Neural crest cell (in vitro differentiated cells): Measurements from ENCODE around the gene BMAL1. TPM values are rescaled to one million over a fixed set of nuclear protein-coding genes. Genes with fewer than 3 reads are reported as not detected.

ENCODE experiments used
- DNase-seq: peaks from one replicate; pipeline ENCODE4 v3.0.0; 2021; ENCODE audit warnings: low read depth, mixed read lengths, low spot score
- H3K27ac Mint-ChIP-seq: one replicate; pipeline ENCODE4 v1.8.0; 2021; ENCODE audit warnings: mild to moderate bottlenecking, mixed read lengths; ENCODE audit not compliant: unreplicated experiment
- H3K27me3 Mint-ChIP-seq: 2 replicates; pipeline ENCODE4 v1.8.0; 2021; ENCODE audit warnings: low read depth, mild to moderate bottlenecking, mixed read lengths
- H3K36me3 Mint-ChIP-seq: 2 replicates; pipeline ENCODE4 v1.8.0; 2021; ENCODE audit warnings: low read depth, mild to moderate bottlenecking, mixed read lengths
- H3K4me1 Mint-ChIP-seq: 2 replicates; pipeline ENCODE4 v1.8.0; 2021; ENCODE audit warnings: mixed read lengths
- H3K4me3 Mint-ChIP-seq: one replicate; pipeline ENCODE4 v1.8.0; 2021; ENCODE audit warnings: mild to moderate bottlenecking, mixed read lengths
- H3K9me3 Mint-ChIP-seq: 2 replicates; pipeline ENCODE4 v1.8.0; 2021; ENCODE audit warnings: mixed read lengths
- CTCF ChIP-seq: fragments of 200-600 bp; sonication (generic); conservative IDR thresholded peaks from 2 replicates; pipeline ENCODE4 v1.5.0; 2021; ENCODE audit warnings: antibody characterized with exemption, mild to moderate bottlenecking
- total RNA-seq: library from RNA; stranded (reverse); gene quantifications from 2 replicates; pipeline ENCODE4 v1.2.1, GENCODE V29; 2021

The BMAL1 gene
- total RNA-seq, 1 donor from 2014 or later = 5.1 TPM

GRCh38 chr11:13313005-13313819 is 35.6 kb downstream of the BMAL1 start:
- H3K36me3 Mint-ChIP-seq = no peaks in the 10 kb centered on the region
- H3K4me3 Mint-ChIP-seq = no peak overlapping the region
- peaks cover 4% of the 10 kb centered on the region for H3K9me3 Mint-ChIP-seq
- H3K27ac Mint-ChIP-seq = no peak overlapping the region
- no peaks in the 10 kb centered on the region for H3K27me3 Mint-ChIP-seq
- TF ChIP-seq CTCF = no peak
- H3K4me1 Mint-ChIP-seq = peaks cover 24% of the 10 kb centered on the region
- DNase-seq = no peak

GRCh38 chr11:13314676-13315394 is 37.2 kb downstream of the BMAL1 start:
- Mint-ChIP-seq H3K4me3 (no peak overlapping the region), H3K4me1 (peaks cover 31% of the 10 kb centered on the region), H3K27me3 (no peaks in the 10 kb centered on the region), H3K36me3 (no peaks in the 10 kb centered on the region), H3K9me3 (peaks cover 4% of the 10 kb centered on the region), H3K27ac (no peak overlapping the region)
- no peak for DNase-seq
- TF ChIP-seq CTCF = no peak

GRCh38 chr11:13315517-13316432 is 38.2 kb downstream of the BMAL1 start:
- no peaks in the 10 kb centered on the region for H3K27me3 Mint-ChIP-seq
- H3K36me3 Mint-ChIP-seq = no peaks in the 10 kb centered on the region
- peaks cover 31% of the 10 kb centered on the region for H3K4me1 Mint-ChIP-seq
- peaks cover 4% of the 10 kb centered on the region for H3K9me3 Mint-ChIP-seq
- no peak overlapping the region for H3K4me3 Mint-ChIP-seq
- peak overlapping the region; percentile 63 for H3K27ac Mint-ChIP-seq
- no peak for TF ChIP-seq CTCF
- no peak for DNase-seq

- Mint-ChIP-seq H3K4me3 (no peak overlapping the region), H3K36me3 (no peaks in the 10 kb centered on the region), H3K27ac (no peak overlapping the region), H3K27me3 (no peaks in the 10 kb centered on the region), H3K4me1 (peaks cover 31% of the 10 kb centered on the region), H3K9me3 (peaks cover 4% of the 10 kb centered on the region)
- no peak for TF ChIP-seq CTCF
- no peak for DNase-seq
Observed at GRCh38 chr11:13316528-13316961, 39.0 kb downstream of the BMAL1 start.
